K562 (cell line): Measurements from ENCODE around the gene TBC1D9. TPM values are rescaled to one million over a fixed set of nuclear protein-coding genes. Genes with fewer than 3 reads are reported as not detected.

Experiments
- ATAC-seq: fragments of 200-7000 bp; cut with Tn5 transposase; 3 replicates; pipeline ENCODE4 v1.9.1; 2020; ENCODE audit warnings: moderate library complexity
- BruUV-seq: library from RNA; stranded (reverse); fragments of 400-500 nt; replicated peaks from 2 replicates; lab custom pipeline; 2021; lab: Mats Ljungman, UMichigan
- CTCF ChIA-PET: fragments of 300-600 bp; formaldehyde crosslinking; extraction: SDS; loops from one replicate; lab custom pipeline; 2021; ENCODE audit warnings: low intra/inter-chr PET ratio; lab: Yijun Ruan, JAX
- POLR2A ChIA-PET: fragments of 300-600, 350-650 bp; sonication (Branson Sonifier 250); formaldehyde crosslinking; extraction: SDS; loops from one replicate; lab custom pipeline; 2021; ENCODE audit warnings: antibody characterized with exemption, inconsistent platforms; lab: Yijun Ruan, JAX
- DNase-seq, 4 experiments: peaks; one replicate each; pipeline versions ENCODE4 v3.0.0 to v3.0.0-alpha.2; 2011 to 2018; ENCODE audit warnings: low spot score in 3 of 4, mixed read lengths in 3 of 4; ENCODE audit errors: extremely low read depth in 1 of 4
- FAIRE-seq: peaks from 2 replicates; lab custom pipeline; 2011; peaks lifted over from hg19 to GRCh38; lab: Jason Lieb, UNC
- H2AFZ ChIP-seq: 2 replicates; pipeline ENCODE4 v1.6.0; 2011; ENCODE audit warnings: low read depth, low read length, control low read depth, inconsistent platforms
- H3K27ac ChIP-seq: fragments of 200-600 bp; 3 replicates; pipeline ENCODE4 v1.8.0; 2011; ENCODE audit warnings: low read depth, mild to moderate bottlenecking, control low read depth, inconsistent platforms, low read length, moderate library complexity, mixed read lengths; ENCODE audit errors: extremely low read depth
- H3K27me3 ChIP-seq, 2 experiments: fragments of 300-600 bp in 1 of 2; 2 replicates in 1 of 2; 3 replicates in 1 of 2; pipeline versions ENCODE4 v1.6.0 to v1.8.0; 2011; ENCODE audit warnings: inconsistent platforms in 2 of 2, low read length in 2 of 2, mild to moderate bottlenecking in 1 of 2, mixed read lengths in 1 of 2, moderate library complexity in 1 of 2; ENCODE audit not compliant: control insufficient read depth in 2 of 2, insufficient read depth in 2 of 2
- H3K36me3 ChIP-seq: fragments of 300-600 bp; 3 replicates; pipeline ENCODE4 v1.8.0; 2011; ENCODE audit warnings: mild to moderate bottlenecking, low read length, inconsistent platforms; ENCODE audit not compliant: control insufficient read depth, insufficient read depth
- H3K4me1 ChIP-seq, 2 experiments: fragments of 200-600 bp in 1 of 2; replicated peaks in 1 of 2; 2 replicates in 1 of 2; 3 replicates in 1 of 2; pipeline versions ENCODE4 v1.5.1 to v1.8.0; 2011; ENCODE audit warnings: inconsistent platforms in 2 of 2, low read length in 2 of 2, mild to moderate bottlenecking in 1 of 2, mixed read lengths in 1 of 2, moderate library complexity in 1 of 2; ENCODE audit not compliant: control insufficient read depth in 2 of 2, insufficient read depth in 2 of 2
- H3K4me2 ChIP-seq: 2 replicates; pipeline ENCODE4 v1.6.1; 2011; ENCODE audit warnings: low read length, control low read depth, inconsistent platforms, mixed read lengths; ENCODE audit not compliant: insufficient read depth
- H3K4me3 ChIP-seq: fragments of 200-600 bp; sonication (generic), shearing (Covaris generic); 2 replicates; pipeline ENCODE4 v1.5.1; 2016; ENCODE audit warnings: control low read depth, inconsistent platforms
- H3K79me2 ChIP-seq: fragments of 200-600 bp; 3 replicates; pipeline ENCODE4 v1.8.0; 2011; ENCODE audit warnings: low read length, inconsistent platforms; ENCODE audit not compliant: control insufficient read depth, insufficient read depth
- H3K9ac ChIP-seq, 2 experiments: 2 replicates each; pipeline versions ENCODE4 v1.6.0 to v1.6.1; 2011; ENCODE audit warnings: low read depth in 2 of 2, low read length in 2 of 2, control low read depth in 1 of 2, inconsistent platforms in 1 of 2, mild to moderate bottlenecking in 1 of 2, mixed read lengths in 1 of 2; ENCODE audit not compliant: insufficient read depth in 1 of 2
- H3K9me1 ChIP-seq: one replicate; pipeline ENCODE4 v1.6.0; 2011; ENCODE audit warnings: inconsistent platforms, mild to moderate bottlenecking, low read length, moderate library complexity; ENCODE audit not compliant: control insufficient read depth, insufficient read depth
- H3K9me3 ChIP-seq: replicated peaks from 2 replicates; pipeline ENCODE4 v1.5.1; 2011; ENCODE audit warnings: low read depth, low read length, inconsistent platforms; ENCODE audit not compliant: control insufficient read depth, insufficient read depth
- H4K20me1 ChIP-seq: replicated peaks from 2 replicates; pipeline ENCODE4 v1.6.1; 2011; ENCODE audit warnings: low read length, inconsistent platforms, mixed read lengths; ENCODE audit not compliant: control insufficient read depth, insufficient read depth
- ARID3B ChIP-seq: fragments of 250-450 bp; sonication (Bioruptor Pico); IDR thresholded peaks from 2 replicates; pipeline ENCODE4 v1.4.0; 2020; ENCODE audit warnings: borderline replicate concordance
- CXXC5 ChIP-seq: fragments of 250-450 bp; sonication (Bioruptor Pico); IDR thresholded peaks from 2 replicates; pipeline ENCODE4 v1.8.0; 2022; ENCODE audit warnings: inconsistent platforms, mild to moderate bottlenecking, moderate library complexity
- E2F3 ChIP-seq: fragments of 250-450 bp; sonication (Bioruptor Pico); IDR thresholded peaks from 2 replicates; pipeline ENCODE4 v1.4.0; 2020; ENCODE audit warnings: mild to moderate bottlenecking
- EGR1 ChIP-seq: fragments of 450-650 bp; conservative IDR thresholded peaks from 2 replicates; pipeline ENCODE4 v1.6.1; 2017; ENCODE audit warnings: mild to moderate bottlenecking
- MXI1 ChIP-seq: IDR thresholded peaks from 2 replicates; pipeline ENCODE4 v1.6.1; 2011; ENCODE audit warnings: low read depth, mild to moderate bottlenecking, improper control_type of control experiment, low read length
- PRMT5 ChIP-seq: sonication (generic); formaldehyde crosslinking; IDR thresholded peaks from 2 replicates; pipeline ENCODE4 v1.5.0; 2020; ENCODE audit warnings: missing genetic modification reagents
- SAP30 ChIP-seq: fragments of 200-600 bp; sonication (generic); IDR thresholded peaks from 2 replicates; pipeline ENCODE4 v1.6.1; 2012; ENCODE audit warnings: borderline replicate concordance, low read depth, mild to moderate bottlenecking, moderate library complexity, low read length, control low read depth, inconsistent platforms; ENCODE audit not compliant: insufficient read depth, poor library complexity, severe bottlenecking
- SNIP1 ChIP-seq: fragments of 450-650 bp; IDR thresholded peaks from 2 replicates; pipeline ENCODE4 v1.7.1; 2017; ENCODE audit warnings: low read depth, mild to moderate bottlenecking
- TFAM ChIP-seq: fragments of 250-450 bp; sonication (Bioruptor Pico); conservative IDR thresholded peaks from 2 replicates; pipeline ENCODE4 v1.5.0; 2021; ENCODE audit warnings: mild to moderate bottlenecking, moderate library complexity
- THRAP3 ChIP-seq: fragments of 450-650 bp; IDR thresholded peaks from 2 replicates; pipeline ENCODE4 v1.6.1; 2016; ENCODE audit warnings: mild to moderate bottlenecking, inconsistent platforms, borderline replicate concordance
- ZBTB8A ChIP-seq: fragments of 450-650 bp; IDR thresholded peaks from 2 replicates; pipeline ENCODE4 v1.6.1; 2018; ENCODE audit warnings: mild to moderate bottlenecking, moderate library complexity; ENCODE audit not compliant: partially characterized antibody
- ZNF197 ChIP-seq: fragments of 200-800 bp; sonication (Bioruptor generic); IDR thresholded peaks from 2 replicates; pipeline ENCODE4 v1.6.1; 2016; ENCODE audit warnings: low read depth, missing genetic modification characterization, missing compliant biosample characterization
- ZNF3 ChIP-seq: fragments of 250-450 bp; sonication (Bioruptor Pico); IDR thresholded peaks from 2 replicates; pipeline ENCODE4 v1.5.0; 2021; ENCODE audit warnings: mild to moderate bottlenecking, moderate library complexity
- ZNF347 ChIP-seq: fragments of 450-650 bp; formaldehyde crosslinking; IDR thresholded peaks from 2 replicates; pipeline ENCODE4 v1.4.0; 2020; ENCODE audit warnings: low read depth, mild to moderate bottlenecking, moderate library complexity
- ZZZ3 ChIP-seq: fragments of 450-650 bp; IDR thresholded peaks from 2 replicates; pipeline ENCODE4 v1.6.1; 2016; ENCODE audit warnings: antibody characterized with exemption, mild to moderate bottlenecking, moderate library complexity
- WGBS: fragments of 100-300 bp; shearing (Covaris generic); methylation state at CpG from one replicate; pipeline ENCODE4 v1.1.6; 2016; ENCODE audit warnings: low coverage, mixed read lengths; ENCODE audit not compliant: insufficient coverage; ENCODE audit errors: missing lambda C conversion rate; 5-methylcytosine and 5-hydroxymethylcytosine counted together
- in situ Hi-C: fragments of 300-500 bp; cut with MboI; formaldehyde crosslinking; loops from 4 replicates; pipeline ENCODE4 v1.15.0; 2018; ENCODE audit warnings: inconsistent platforms, mixed read lengths
- intact Hi-C: fragments of 100-400 bp; cut with micrococcal nuclease; formaldehyde crosslinking; loops from 2 replicates; pipeline ENCODE4 v1.14.2; 2022
- polyA plus RNA-seq, 8 experiments: library from polyadenylated mRNA; depleted of rRNA in 4 of 8; stranded (reverse) in 5 of 8; unstranded in 3 of 8; fragments of >200 nt; fragmentation: Nextera tagmentation in 2 of 8; fragmentation: Illumina TruSeq in 1 of 8; extraction: Ambion mirVana in 2 of 8; extraction: Trizol in 1 of 8; gene quantifications; 2 replicates each; pipeline versions ENCODE4 v1.2.1 to v1.2.3, GENCODE V29; 2011 to 2014; ENCODE audit warnings: inconsistent platforms in 1 of 8, missing spikeins in 1 of 8
- total RNA-seq, 7 experiments: library from RNA; depleted of rRNA in 6 of 7; stranded (reverse); fragments of >200 nt in 6 of 7; fragmentation: Illumina TruSeq in 2 of 7; extraction: Trizol in 2 of 7; gene quantifications; 2 replicates each; pipeline versions ENCODE4 v1.2.1 to v1.2.3, GENCODE V29; 2011 to 2021; ENCODE audit warnings: low replicate concordance in 1 of 7
- TF ChIP-seq, protein P1 (sequence below): sonication (generic); formaldehyde crosslinking; IDR thresholded peaks from 2 replicates; pipeline ENCODE4 v1.8.0; 2022; ENCODE audit warnings: mild to moderate bottlenecking, missing genetic modification reagents
- TF ChIP-seq, protein P2 (sequence below): fragments of 450-650 bp; formaldehyde crosslinking; IDR thresholded peaks from 2 replicates; pipeline ENCODE4 v1.4.0; 2020; ENCODE audit warnings: mild to moderate bottlenecking, moderate library complexity

TBC1D9 gene
- total and polyA plus RNA-seq, 9 of the 15 experiments (the other 6 are each of a cell fraction or from before 2014, with no cell fraction given): 0.13 TPM; not detected in 8

DNA sequence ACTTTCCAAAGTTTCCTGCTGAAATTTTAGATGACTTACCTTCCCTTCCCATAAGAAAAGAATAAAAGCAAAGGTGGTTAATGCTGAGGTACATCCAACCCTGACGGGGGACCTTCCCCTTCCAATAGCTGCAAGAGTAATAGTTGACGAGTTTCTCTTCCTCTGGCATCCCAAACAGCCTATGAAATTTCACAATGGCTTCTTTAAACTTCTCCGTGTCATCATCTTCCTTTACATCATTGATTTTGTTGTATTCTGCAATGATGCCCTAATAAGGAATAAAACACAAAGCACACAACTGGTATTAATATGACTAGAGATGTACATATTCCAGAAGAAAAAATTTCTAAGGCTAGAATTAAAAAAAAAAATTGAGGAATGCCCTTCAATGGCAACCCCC, 76.6 kb downstream of the TBC1D9 start:
- TF ChIP-seq TFAM (CRISPR knock-in tag): no peak
- TF ChIP-seq ZZZ3: no peak
- no peak for TF ChIP-seq ZNF197 (CRISPR knock-in tag)
- no peak for TF ChIP-seq CXXC5
- TF ChIP-seq THRAP3: no peak
- no peak for TF ChIP-seq ZNF347 (CRISPR knock-in tag)
- no peak for TF ChIP-seq SAP30
- no peak for TF ChIP-seq ZBTB8A
- no peak for TF ChIP-seq SNIP1
- TF ChIP-seq PRMT5: no peak
- TF ChIP-seq MXI1: no peak
- TF ChIP-seq EGR1: no peak
- no peak for TF ChIP-seq ZNF3
- no peak for TF ChIP-seq ARID3B (CRISPR knock-in tag)
- no peak for TF ChIP-seq E2F3 (CRISPR knock-in tag)
- TF ChIP-seq, protein P1, sequence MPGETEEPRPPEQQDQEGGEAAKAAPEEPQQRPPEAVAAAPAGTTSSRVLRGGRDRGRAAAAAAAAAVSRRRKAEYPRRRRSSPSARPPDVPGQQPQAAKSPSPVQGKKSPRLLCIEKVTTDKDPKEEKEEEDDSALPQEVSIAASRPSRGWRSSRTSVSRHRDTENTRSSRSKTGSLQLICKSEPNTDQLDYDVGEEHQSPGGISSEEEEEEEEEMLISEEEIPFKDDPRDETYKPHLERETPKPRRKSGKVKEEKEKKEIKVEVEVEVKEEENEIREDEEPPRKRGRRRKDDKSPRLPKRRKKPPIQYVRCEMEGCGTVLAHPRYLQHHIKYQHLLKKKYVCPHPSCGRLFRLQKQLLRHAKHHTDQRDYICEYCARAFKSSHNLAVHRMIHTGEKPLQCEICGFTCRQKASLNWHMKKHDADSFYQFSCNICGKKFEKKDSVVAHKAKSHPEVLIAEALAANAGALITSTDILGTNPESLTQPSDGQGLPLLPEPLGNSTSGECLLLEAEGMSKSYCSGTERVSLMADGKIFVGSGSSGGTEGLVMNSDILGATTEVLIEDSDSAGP: no peak
- TF ChIP-seq, protein P2, sequence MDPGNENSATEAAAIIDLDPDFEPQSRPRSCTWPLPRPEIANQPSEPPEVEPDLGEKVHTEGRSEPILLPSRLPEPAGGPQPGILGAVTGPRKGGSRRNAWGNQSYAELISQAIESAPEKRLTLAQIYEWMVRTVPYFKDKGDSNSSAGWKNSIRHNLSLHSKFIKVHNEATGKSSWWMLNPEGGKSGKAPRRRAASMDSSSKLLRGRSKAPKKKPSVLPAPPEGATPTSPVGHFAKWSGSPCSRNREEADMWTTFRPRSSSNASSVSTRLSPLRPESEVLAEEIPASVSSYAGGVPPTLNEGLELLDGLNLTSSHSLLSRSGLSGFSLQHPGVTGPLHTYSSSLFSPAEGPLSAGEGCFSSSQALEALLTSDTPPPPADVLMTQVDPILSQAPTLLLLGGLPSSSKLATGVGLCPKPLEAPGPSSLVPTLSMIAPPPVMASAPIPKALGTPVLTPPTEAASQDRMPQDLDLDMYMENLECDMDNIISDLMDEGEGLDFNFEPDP (CRISPR knock-in tag): no peak
- Histone ChIP-seq H3K4me3 (no peak overlapping the region), H3K27ac (no peak overlapping the region), H4K20me1 (no peaks in the 10 kb centered on the region), H3K4me1 (no peaks in the 10 kb centered on the region), H3K4me2 (no peak overlapping the region), H3K79me2 (no peaks in the 10 kb centered on the region), H3K9me3 (no peaks in the 10 kb centered on the region), H3K9me1 (no peaks in the 10 kb centered on the region), H3K36me3 (no peaks in the 10 kb centered on the region), H3K27me3 (0 out of 5 replicates have a peak, but pooled peaks cover 0 to 4% of the 10 kb centered on the region in 2 experiments), H3K9ac (no peak overlapping the region), H2AFZ (no peak overlapping the region)
- intact Hi-C loops: no loop called here
- CTCF ChIA-PET: no interaction called here
- WGBS: 0% methylated on average over 3 of the region's 3 CpGs
- in situ Hi-C loops: no loop called here
- no peak for FAIRE-seq
- ATAC-seq: no peak
- no TSS peak for BruUV-seq
- no peak for DNase-seq
- POLR2A ChIA-PET: no interaction called here
